ENCODE data around the gene RBM20. TPM values are rescaled to one million over a fixed set of nuclear protein-coding genes. Genes with fewer than 3 reads are reported as not detected.

The RBM20 gene
- total RNA-seq, 4 donors from 2014 or later = 1.6 to 18.6 (median 3.2) TPM

DNA sequence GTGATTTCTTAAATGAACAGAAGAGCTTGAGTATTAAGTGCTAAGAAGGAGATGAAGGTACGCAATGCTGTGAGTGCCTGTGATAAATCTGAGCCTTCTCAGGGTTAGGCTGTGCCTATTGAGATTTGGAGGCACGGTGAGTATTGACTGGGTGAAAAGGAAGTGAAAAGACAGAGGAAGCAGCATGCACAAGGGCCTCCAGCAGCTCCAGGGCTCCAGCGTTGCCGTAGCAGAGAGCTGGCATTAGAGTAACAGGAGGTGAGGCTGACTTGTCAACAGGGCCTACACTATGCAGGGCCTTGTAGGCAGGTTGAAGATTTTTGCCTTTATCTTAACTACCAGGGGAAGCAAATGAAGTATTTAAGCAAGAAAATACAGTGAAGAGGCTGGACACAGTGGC is 173.5 kb downstream of the RBM20 start:
- no peaks in the 10 kb centered on the region for H3K9me3 ChIP-seq
- H3K4me3 ChIP-seq = no peak overlapping the region
- peaks cover 67% of the 10 kb centered on the region for H3K4me1 ChIP-seq
- no peaks in the 10 kb centered on the region for H3K27me3 ChIP-seq
- no peak for TF ChIP-seq POLR2A (IDR thresholded peaks at IDR 0.05)
- peak overlapping the region; percentile 78 for H3K27ac ChIP-seq
- H3K36me3 ChIP-seq = no peaks in the 10 kb centered on the region
- WGBS = 64% methylated on average over 4 of the region's 4 CpGs
- no peak for DNase-seq (ENCODE audit: low spot score in 2 of 2)

DNA sequence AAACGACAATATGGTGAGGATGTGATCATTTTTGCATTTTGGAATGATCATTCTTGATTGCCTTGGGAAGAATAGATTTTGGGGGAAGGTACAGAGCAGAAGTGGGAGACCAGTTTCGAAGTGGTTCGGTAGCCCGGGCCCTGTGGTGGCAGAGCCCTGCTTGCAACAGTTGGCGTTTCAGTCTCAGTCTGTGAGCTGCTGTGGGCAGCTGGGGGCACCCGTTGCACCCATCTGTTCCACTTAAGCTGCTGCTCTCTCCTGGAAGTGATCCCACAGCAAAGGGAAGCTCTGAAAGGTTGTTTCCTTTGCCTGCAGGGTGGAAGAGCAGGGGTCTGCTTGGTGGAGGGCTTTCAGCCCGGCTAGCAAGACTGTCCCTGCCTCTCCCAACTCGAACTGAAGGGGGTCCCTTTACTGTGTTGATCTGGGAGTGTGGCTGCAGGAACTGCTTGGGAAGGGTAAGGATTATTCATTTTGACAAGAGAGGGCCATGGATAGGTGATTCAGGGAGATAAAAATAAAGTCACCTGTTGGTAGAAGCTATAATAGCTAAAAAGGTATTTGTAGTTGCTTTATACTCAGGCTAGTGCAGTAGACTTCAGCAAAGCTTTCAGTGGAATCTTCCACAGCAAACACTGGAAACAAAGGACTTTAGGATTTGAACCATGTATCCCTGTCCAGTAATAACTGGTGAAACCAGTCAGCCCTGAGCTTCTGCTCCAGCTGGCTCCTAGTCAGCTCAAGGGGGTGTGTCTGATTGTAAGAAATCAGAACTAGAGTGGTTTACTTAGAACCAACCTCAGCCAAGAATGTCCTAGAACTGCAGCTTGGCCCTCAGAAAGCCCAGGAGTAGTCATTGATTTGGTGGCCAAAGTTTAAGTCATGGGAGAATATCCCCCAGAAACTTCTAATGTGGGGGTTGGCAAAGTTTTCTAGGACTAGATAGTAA is 174.4 kb downstream of the RBM20 start:
- H3K4me1 ChIP-seq = peaks cover 76% of the 10 kb centered on the region
- no peak for DNase-seq (ENCODE audit: low spot score in 2 of 2)
- no peaks in the 10 kb centered on the region for H3K9me3 ChIP-seq
- H3K27ac ChIP-seq = peak overlapping the region; percentile 78
- no peak overlapping the region for H3K4me3 ChIP-seq
- H3K36me3 ChIP-seq = no peaks in the 10 kb centered on the region
- TF ChIP-seq POLR2AphosphoS5 (IDR thresholded peaks at IDR 0.05) (no peak), CTCF (IDR thresholded peaks at IDR 0.05) (no peak), POLR2A (IDR thresholded peaks at IDR 0.05) (no peak), EP300 (IDR thresholded peaks at IDR 0.05) (no peak)
- no peaks in the 10 kb centered on the region for H3K27me3 ChIP-seq
- 67% methylated on average over 8 of the region's 8 CpGs for WGBS

GRCh38 chr10:110820321-110820814 is 176.2 kb downstream of the RBM20 start:
- Histone ChIP-seq H3K9me3 (no peaks in the 10 kb centered on the region), H3K36me3 (no peaks in the 10 kb centered on the region), H3K27ac (peak overlapping the region; percentile 78), H3K4me3 (peak overlapping the region; percentile 15), H3K4me1 (peaks cover 83% of the 10 kb centered on the region), H3K27me3 (no peaks in the 10 kb centered on the region)
- 12% methylated on average over 8 of the region's 8 CpGs for WGBS
- DNase-seq (ENCODE audit: low spot score in 2 of 2) = no peak
- TF ChIP-seq POLR2AphosphoS5 (IDR thresholded peaks at IDR 0.05) (no peak), POLR2A (IDR thresholded peaks at IDR 0.05) (no peak), EP300 (IDR thresholded peaks at IDR 0.05) (no peak), CTCF (IDR thresholded peaks at IDR 0.05) (no peak)

- TF ChIP-seq POLR2AphosphoS5 (IDR thresholded peaks at IDR 0.05) (no peak), EP300 (IDR thresholded peaks at IDR 0.05) (no peak), CTCF (IDR thresholded peaks at IDR 0.05) (no peak), POLR2A (IDR thresholded peaks at IDR 0.05) (no peak)
Observed at GRCh38 chr10:110821508-110821907, 177.4 kb downstream of the RBM20 start.

GRCh38 chr10:110822035-110822711 is 178.0 kb downstream of the RBM20 start:
- peak overlapping the region; percentile 70 for H3K27ac ChIP-seq
- DNase-seq (ENCODE audit: low spot score in 2 of 2) = no peak
- no peaks in the 10 kb centered on the region for H3K36me3 ChIP-seq
- TF ChIP-seq EP300 (IDR thresholded peaks at IDR 0.05) = no peak
- no peak for TF ChIP-seq POLR2A (IDR thresholded peaks at IDR 0.05)
- TF ChIP-seq CTCF (IDR thresholded peaks at IDR 0.05) = no peak
- no peak for TF ChIP-seq POLR2AphosphoS5 (IDR thresholded peaks at IDR 0.05)
- H3K27me3 ChIP-seq = no peaks in the 10 kb centered on the region
- 48% methylated on average over 4 of the region's 4 CpGs for WGBS
- peaks cover 69% of the 10 kb centered on the region for H3K4me1 ChIP-seq
- no peaks in the 10 kb centered on the region for H3K9me3 ChIP-seq
- no peak overlapping the region for H3K4me3 ChIP-seq

More at GRCh38 chr10:110821508-110821907, 177.4 kb downstream of the RBM20 start:
- Histone ChIP-seq H3K27ac (no peak overlapping the region), H3K9me3 (no peaks in the 10 kb centered on the region), H3K36me3 (no peaks in the 10 kb centered on the region), H3K27me3 (no peaks in the 10 kb centered on the region), H3K4me3 (no peak overlapping the region), H3K4me1 (peaks cover 76% of the 10 kb centered on the region)
- WGBS = 51% methylated on average over 7 of the region's 7 CpGs
- DNase-seq (ENCODE audit: low spot score in 2 of 2) = no peak

Data from suprapubic skin (tissue), 4 donors.